Vagina (tissue), 2 donors: ENCODE results near the gene BLOC1S2.

Experiments
- POLR2A ChIP-seq, 2 donors: fragments of 450-650 bp; IDR thresholded peaks; one replicate each; pipeline ENCODE4 v1.6.1; 2017; ENCODE audit warnings: antibody characterized with exemption in 2 of 2, mild to moderate bottlenecking in 2 of 2, moderate library complexity in 2 of 2
- POLR2AphosphoS5 ChIP-seq, 2 donors: sonication (generic); formaldehyde crosslinking; IDR thresholded peaks; one replicate each; pipeline ENCODE4 v1.9.0; 2017; ENCODE audit warnings: antibody characterized with exemption in 2 of 2, mild to moderate bottlenecking in 2 of 2, low read depth in 1 of 2; ENCODE audit not compliant: insufficient read depth in 1 of 2

DNA sequence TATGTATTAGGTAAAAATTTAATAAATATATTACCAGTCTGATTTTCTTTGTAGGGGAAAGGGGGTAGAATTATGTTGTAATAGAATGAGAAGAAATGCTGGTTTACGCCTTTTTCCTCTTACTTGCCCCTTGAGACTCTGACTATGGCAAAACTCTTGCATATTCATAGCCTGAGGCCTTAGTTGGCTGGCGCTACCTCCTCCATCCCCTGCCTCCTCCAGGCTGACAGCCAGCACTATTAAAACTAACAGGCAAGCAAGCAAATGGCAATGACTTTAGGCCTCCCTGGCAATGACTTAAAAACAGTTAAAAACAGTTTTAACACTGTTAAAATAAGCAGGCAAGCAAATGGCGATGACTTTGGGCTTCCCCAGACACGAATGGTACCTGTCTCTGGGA, 29.1 kb upstream of the BLOC1S2 start:
- TF ChIP-seq POLR2AphosphoS5 (IDR thresholded peaks at IDR 0.05; ENCODE audit: insufficient read depth in 1 of 2, low read depth in 1 of 2): no peak
- TF ChIP-seq POLR2A (IDR thresholded peaks at IDR 0.05): no peak
